ENCODE measurements around the gene STRIP1. TPM values are rescaled to one million over a fixed set of nuclear protein-coding genes. Genes with fewer than 3 reads are reported as not detected.

Gene STRIP1
- total RNA-seq, 1 donor from 2014 or later: 45.0 TPM

GRCh38 chr1:110049801-110050601 lies 15.6 kb downstream of the STRIP1 start:
- intact Hi-C loops (cut with micrococcal nuclease): no loop called here

DNA sequence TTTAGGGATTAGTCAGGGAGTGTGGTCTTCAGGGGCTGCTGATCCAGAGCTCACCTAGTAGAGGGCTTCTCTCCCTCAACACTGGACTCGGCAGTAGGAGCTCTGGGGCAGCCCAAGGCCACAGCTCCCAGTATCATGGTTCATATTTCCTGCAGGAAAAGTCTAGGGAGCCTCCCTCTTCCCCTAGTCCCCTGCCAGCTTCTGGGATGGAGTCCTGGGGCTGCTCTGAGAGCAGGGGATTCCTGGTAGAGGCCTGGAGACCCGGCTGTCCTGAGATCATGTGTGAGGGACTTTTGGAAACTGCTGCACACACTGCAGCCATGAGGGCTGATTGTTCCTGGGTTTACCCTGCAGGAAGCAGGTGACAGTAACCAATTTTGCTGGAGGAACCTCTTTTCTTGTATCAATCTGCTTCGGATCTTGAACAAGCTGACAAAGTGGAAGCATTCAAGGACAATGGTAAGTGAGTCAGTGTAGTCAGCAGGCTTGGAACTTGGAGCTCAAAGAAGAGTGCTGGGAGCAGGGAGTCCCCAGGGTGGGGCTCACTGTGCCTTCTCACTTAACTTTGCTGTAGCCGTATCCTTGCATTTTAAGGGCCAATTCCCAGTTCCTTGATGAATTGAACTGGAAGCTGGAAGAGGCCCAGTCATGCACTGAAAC lies 16.3 kb downstream of the STRIP1 start:
- intact Hi-C loops (cut with micrococcal nuclease): no loop called here

GRCh38 chr1:110051262-110051648 lies 16.8 kb downstream of the STRIP1 start:
- intact Hi-C loops (cut with micrococcal nuclease): no loop called here

DNA sequence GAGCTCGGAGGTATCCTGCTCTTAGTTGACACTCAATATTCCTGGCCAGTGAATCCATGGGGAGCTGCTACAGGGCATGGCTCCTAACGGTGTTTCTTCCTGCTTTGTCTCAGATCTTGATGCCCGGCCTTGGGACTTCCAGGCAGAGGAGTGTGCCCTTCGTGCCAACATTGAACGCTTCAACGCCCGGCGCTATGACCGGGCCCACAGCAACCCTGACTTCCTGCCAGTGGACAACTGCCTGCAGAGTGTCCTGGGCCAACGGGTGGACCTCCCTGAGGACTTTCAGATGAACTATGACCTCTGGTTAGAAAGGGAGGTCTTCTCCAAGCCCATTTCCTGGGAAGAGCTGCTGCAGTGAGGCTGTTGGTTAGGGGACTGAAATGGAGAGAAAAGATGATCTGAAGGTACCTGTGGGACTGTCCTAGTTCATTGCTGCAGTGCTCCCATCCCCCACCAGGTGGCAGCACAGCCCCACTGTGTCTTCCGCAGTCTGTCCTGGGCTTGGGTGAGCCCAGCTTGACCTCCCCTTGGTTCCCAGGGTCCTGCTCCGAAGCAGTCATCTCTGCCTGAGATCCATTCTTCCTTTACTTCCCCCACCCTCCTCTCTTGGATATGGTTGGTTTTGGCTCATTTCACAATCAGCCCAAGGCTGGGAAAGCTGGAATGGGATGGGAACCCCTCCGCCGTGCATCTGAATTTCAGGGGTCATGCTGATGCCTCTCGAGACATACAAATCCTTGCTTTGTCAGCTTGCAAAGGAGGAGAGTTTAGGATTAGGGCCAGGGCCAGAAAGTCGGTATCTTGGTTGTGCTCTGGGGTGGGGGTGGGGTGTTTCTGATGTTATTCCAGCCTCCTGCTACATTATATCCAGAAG lies 19.4 kb downstream of the STRIP1 start:
- intact Hi-C loops (cut with micrococcal nuclease): loop anchor here (1.0 kb wide), 3 partner anchors 53 to 443 kb away; no protein-coding TSS in a partner anchor

DNA sequence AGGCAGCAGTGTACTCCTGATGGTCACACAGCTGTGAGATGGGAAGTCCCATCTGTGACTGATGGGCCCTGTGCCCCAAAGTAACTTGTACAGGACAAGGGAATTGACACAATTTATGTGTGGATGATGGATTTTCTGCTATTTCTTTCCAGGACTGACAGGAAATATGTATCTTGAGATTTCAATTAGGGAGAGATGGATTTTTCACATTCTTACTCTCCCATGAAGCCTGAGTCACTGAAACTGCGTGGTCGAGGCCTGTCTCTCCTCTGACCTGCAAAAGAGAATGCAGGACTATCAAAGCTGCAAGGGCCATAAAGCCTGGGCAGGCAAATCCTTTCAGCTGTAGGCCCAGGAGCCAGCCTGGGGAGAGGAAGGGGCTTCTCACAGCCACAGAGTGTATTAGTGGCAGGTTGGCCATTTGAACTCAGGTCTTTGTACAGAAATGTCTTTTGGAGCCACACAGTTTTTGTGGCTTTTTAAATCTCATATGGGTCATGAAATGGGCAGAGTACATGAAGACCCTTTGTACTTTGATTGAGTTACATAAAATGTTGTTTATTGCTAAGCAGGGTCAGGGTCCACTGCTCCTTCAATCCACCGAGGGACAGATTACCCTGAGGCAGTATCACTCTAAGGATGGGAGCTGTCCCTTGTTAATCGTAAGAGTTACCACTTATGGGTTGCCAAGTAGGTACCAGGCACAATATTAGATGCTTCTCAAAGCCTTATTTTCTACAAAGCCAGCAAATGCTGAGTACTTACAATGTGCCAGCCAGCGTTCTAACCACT lies 21.3 kb downstream of the STRIP1 start:
- intact Hi-C loops (cut with micrococcal nuclease): no loop called here

GRCh38 chr1:110056285-110056683 lies 21.9 kb downstream of the STRIP1 start:
- intact Hi-C loops (cut with micrococcal nuclease): no loop called here

DNA sequence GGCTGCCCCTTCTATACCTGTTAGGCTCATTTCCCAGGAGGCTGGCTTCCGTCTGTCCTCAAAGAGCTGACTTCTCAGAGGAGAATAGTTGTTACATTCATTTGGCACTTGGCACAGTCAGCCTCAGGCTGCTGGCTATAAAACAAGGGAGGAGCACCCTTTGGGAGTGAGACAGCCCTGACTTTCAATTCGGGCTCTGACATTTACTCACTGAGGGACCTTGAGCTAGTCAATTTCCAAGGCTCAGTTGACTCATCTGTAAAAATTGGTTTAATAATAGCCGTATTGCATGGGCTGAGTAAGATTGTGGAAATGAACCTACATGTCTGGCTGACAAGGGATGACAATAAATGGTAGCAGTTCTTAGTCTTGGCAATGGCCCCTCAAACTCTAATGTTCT lies 22.4 kb downstream of the STRIP1 start:
- intact Hi-C loops (cut with micrococcal nuclease): no loop called here

DNA sequence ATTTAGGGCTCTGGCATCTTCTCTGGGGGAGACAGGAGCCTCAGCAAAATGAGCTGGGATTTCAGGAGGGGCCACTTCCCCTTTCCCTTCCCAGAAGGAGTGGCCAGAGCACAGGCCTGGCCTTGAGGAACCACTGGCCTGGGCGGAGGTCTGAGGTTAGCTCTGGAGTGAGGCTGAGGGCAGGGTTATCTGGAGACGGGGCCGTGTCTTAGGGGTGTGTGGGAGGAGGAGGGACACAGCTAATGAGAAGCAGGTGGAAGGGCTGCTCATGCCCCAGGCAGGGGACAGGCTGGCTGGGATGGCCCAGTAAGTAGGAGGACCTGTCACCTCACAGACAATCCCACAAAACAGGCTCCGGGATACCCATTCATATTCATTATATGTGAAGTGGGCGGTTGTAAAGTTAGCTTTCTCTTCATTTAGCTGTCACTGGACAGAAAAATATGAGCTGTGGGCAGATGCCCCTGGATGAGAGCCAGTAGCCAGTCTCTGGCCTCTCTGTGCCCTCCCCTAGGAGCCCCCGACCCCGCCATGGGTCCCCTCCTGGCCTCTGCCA lies 23.6 kb downstream of the STRIP1 start:
- intact Hi-C loops (cut with micrococcal nuclease): no loop called here

DNA sequence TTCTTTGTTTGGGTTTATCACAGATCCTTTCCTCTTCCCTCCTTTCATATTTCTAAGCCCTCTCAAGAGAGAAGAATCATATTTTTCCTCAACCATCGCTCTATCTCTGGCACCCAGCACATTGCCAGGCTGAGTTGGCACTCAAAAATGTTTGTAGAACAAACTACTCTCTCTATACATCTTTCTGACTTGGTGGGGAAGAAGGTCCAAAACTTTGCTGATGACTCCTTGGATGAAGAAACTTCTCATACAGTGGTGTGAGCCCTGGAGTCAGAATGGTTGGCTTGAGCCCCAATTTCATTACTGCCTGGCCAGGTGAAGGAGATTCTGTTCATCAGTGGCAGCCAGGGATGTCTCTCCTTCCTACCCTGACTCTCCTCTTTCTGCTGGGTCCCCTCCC lies 24.2 kb downstream of the STRIP1 start:
- intact Hi-C loops (cut with micrococcal nuclease): no loop called here

DNA sequence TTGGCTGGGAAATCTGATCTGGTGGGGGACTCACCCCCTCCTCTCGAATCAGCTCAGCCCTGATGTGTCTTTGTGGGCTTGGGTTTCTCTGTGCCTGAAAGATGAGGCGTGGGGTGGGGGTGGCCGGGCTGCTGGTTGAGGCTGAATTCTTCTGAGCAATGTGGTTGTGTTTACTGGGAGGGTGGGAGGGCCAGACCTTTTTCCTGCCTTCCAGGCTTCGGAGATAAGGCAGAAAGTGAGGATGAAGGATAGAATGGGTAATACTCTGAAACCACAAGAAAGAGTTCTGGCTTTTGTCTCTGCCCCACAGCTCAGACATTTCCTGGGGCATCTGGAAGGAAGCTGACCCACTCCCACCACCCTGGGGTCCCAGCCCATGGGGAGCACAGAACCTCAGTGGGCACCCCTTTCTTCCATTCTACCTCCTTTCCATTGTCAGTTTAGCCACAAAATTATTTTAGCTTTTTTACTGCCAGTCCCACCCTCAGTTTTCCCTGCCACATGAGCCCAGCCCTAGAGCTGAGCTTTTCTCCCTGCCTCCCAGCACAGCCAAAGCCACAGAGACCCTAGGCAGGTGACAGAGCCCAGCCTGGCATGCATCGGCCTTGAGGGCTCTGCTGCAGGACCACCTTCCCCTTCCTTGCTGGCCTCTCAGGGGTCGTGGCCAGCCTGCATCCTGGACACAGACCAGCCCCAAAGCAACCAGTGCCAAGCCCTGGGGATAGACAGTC lies 24.9 kb downstream of the STRIP1 start:
- intact Hi-C loops (cut with micrococcal nuclease): no loop called here

DNA sequence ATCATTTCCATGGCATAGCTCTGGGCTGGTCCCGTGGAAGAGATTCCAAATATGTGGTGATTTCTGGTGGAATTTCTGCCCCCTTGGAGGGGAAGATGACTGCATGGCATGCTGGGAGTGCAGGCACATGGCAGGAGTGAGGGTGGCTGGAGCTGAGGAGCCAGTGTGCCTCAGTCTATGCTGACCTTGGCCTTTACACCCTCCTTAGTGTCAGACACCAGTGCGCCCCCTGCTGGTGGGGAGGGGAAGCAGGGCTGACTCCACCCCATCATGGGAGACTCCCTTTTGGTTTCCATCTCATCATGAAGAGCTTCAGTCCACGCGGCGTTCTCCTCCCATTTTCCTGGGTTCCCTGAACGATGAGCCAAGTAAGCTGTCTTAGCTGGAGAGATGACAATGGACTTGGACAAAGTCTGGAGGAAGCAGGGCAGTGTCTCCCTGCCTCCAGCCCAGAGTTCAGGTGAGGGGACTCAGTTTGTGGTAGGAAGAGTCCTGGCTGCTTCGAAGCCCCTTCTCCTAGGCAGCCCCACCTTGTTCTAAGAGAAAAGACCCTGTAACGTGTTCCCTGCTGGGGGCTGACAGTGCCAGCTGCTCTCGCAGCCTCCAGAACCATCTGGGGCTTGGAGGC lies 25.7 kb downstream of the STRIP1 start:
- intact Hi-C loops (cut with micrococcal nuclease): loop anchor here (1.0 to 2.0 kb wide), 2 partner anchors 31 to 57 kb away; no protein-coding TSS in a partner anchor

GRCh38 chr1:110060662-110061060 lies 26.2 kb downstream of the STRIP1 start:
- intact Hi-C loops (cut with micrococcal nuclease): loop anchor here (1.0 to 2.0 kb wide), 2 partner anchors 31 to 56 kb away; no protein-coding TSS in a partner anchor

DNA sequence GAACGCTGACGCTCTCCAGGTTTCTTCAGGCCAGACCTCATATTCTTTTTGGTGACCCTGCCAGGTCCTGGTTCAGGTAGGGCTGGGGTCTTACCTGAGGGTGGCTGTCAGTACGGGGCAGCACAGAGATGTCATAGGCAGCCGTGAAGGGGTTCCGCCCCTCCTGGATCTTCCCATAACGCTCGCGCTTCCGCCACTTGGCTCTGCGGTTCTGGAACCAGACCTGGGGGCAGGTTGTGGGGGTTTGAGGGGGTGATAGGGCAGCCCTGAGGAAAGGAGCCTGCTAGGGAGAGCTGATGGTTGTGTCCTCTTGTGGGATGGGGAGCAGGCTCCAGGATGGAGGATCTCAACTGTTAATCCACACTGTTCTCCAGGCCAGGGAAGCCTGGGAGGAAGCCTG lies 26.9 kb downstream of the STRIP1 start:
- intact Hi-C loops (cut with micrococcal nuclease): loop anchor here (2.0 kb wide), 1 partner anchor 55 kb away; no protein-coding TSS in a partner anchor

GRCh38 chr1:110062612-110063011 lies 28.2 kb downstream of the STRIP1 start:
- intact Hi-C loops (cut with micrococcal nuclease): no loop called here

DNA sequence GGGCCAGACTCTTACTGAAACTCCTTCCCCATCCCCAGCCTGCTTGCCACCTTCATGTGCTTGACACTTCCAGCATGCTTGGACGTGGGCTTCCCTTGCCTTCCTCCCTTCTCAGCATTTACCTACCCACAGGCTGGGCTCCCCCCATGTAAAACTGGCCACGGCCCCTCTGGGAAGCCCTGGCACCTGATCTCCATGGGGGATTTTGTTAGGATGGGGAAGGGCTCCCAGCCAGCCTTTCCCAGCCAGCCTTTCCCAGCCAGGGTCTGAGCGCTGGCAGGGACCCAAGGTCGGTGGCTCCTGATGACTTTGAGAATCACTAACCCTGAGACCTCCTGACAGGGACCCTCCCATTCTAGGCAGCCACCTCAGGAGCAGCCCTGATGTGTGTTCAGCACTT lies 29.4 kb downstream of the STRIP1 start:
- intact Hi-C loops (cut with micrococcal nuclease): no loop called here

- intact Hi-C loops (cut with micrococcal nuclease): no loop called here
Measured at GRCh38 chr1:110064576-110065337, 30.3 kb downstream of the STRIP1 start.

DNA sequence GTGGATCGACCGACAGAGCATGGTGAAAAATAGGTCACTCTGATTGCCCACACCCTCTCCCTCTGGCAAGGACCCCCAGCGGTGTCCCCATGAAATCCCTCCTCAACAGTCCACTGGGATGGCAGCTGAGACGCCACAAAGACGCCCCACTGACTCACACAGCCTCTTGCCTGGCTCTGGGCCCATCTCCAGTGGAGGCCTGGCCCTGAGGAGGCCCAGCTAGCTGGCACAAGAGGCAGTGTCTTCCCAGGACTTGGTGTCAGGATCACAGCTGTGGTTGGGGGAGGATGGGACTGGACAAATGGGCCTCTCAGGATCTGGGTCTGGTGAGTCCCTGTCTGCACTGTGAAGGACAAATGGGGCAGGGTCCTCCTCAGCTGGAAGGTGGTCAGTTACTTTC lies 31.4 kb downstream of the STRIP1 start:
- intact Hi-C loops (cut with micrococcal nuclease): no loop called here

- intact Hi-C loops (cut with micrococcal nuclease): no loop called here
Measured at GRCh38 chr1:110067479-110067892, 33.1 kb downstream of the STRIP1 start.

Data from T-helper 1 cell treated with Interleukin-12 subunit alpha and Interleukin-12 subunit beta and Interleukin-4 antibody, amounts not matched to agents 30 ng/mL and 1 ng/mL, for 36 hours (primary cell).